HL-60 (cell line): ENCODE measurements around the gene CELA2B.
"Not testable (repeated sequence)": the region's sequence is repeated elsewhere in the genome, so short reads cannot be mapped to it uniquely, and the experiment has no call there.

Source experiments
- DNase-seq, 2 experiments: peaks; one replicate each; pipeline ENCODE4 v3.0.0-alpha.2; 2010 to 2020; ENCODE audit warnings: low read depth in 1 of 2, low spot score in 1 of 2
- H3K27ac ChIP-seq: fragments of 250-450 bp; sonication (Bioruptor Pico); replicated peaks from 2 replicates; pipeline ENCODE4 v1.5.1; 2020; ENCODE audit warnings: mild to moderate bottlenecking, moderate library complexity
- H3K27me3 ChIP-seq: fragments of 250-450 bp; sonication (Bioruptor Pico); 2 replicates; pipeline ENCODE4 v1.5.1; 2021; ENCODE audit warnings: mild to moderate bottlenecking, moderate library complexity; ENCODE audit not compliant: insufficient read depth, poor library complexity, severe bottlenecking
- H3K4me3 ChIP-seq: replicated peaks from 2 replicates; pipeline ENCODE4 v1.5.1; 2011; ENCODE audit warnings: mild to moderate bottlenecking, control low read depth, low read length; ENCODE audit not compliant: insufficient read depth
- CTCF ChIP-seq: IDR thresholded peaks from one replicate; pipeline ENCODE4 v1.5.1; 2011; ENCODE audit warnings: low read length, control low read depth, inconsistent platforms; ENCODE audit not compliant: insufficient read depth
- GABPA ChIP-seq: IDR thresholded peaks from 2 replicates; pipeline ENCODE4 v1.6.1; 2012; ENCODE audit warnings: low read depth
- POLR2AphosphoS5 ChIP-seq: IDR thresholded peaks from 2 replicates; pipeline ENCODE4 v1.6.1; 2012; ENCODE audit warnings: low read depth
- REST ChIP-seq: IDR thresholded peaks from 2 replicates; pipeline ENCODE4 v1.6.1; 2012; ENCODE audit warnings: low read depth; ENCODE audit not compliant: insufficient replicate concordance
- SPI1 ChIP-seq: IDR thresholded peaks from 2 replicates; pipeline ENCODE4 v1.6.1; 2012; ENCODE audit warnings: low read depth, mild to moderate bottlenecking, borderline replicate concordance

Gene CELA2B

GRCh38 chr1:15457585-15457984, 18.3 kb upstream of the CELA2B start:
- TF ChIP-seq CTCF, result no peak
- TF ChIP-seq GABPA, result no peak
- TF ChIP-seq SPI1, result no peak
- TF ChIP-seq POLR2AphosphoS5, result no peak
- no peak for TF ChIP-seq REST
- DNase-seq, result no peak
- Histone ChIP-seq H3K4me3 (no peak overlapping the region), H3K27me3 (no peaks in the 10 kb centered on the region), H3K27ac (no peak overlapping the region)

- not testable (repeated sequence) for DNase-seq, H3K4me3 ChIP-seq, H3K27ac ChIP-seq, H3K27me3 ChIP-seq
These were observed 17.5 kb upstream of the CELA2B start for GRCh38 chr1:15458388-15458787.

GRCh38 chr1:15459771-15460707, 15.9 kb upstream of the CELA2B start:
- no peak overlapping the region for H3K4me3 ChIP-seq
- no peak overlapping the region for H3K27ac ChIP-seq
- no peaks in the 10 kb centered on the region for H3K27me3 ChIP-seq
- TF ChIP-seq SPI1 (no peak), CTCF (no peak), GABPA (no peak), REST (no peak), POLR2AphosphoS5 (no peak)
- DNase-seq, result no peak

- Histone ChIP-seq H3K27me3 (no peaks in the 10 kb centered on the region), H3K4me3 (no peak overlapping the region), H3K27ac (no peak overlapping the region)
- TF ChIP-seq REST (no peak), SPI1 (no peak), POLR2AphosphoS5 (no peak), GABPA (no peak), CTCF (no peak)
- no peak for DNase-seq
These were observed 15.2 kb upstream of the CELA2B start for GRCh38 chr1:15460708-15461095.

GRCh38 chr1:15463064-15463800, 12.7 kb upstream of the CELA2B start:
- H3K27me3 ChIP-seq, H3K27ac ChIP-seq, H3K4me3 ChIP-seq, DNase-seq: not testable (repeated sequence)
